ENCODE data around the gene SMARCA4.
A peak's percentile ranks its signal among the peaks of the same experiment; 100 is the strongest.

The SMARCA4 gene

DNA sequence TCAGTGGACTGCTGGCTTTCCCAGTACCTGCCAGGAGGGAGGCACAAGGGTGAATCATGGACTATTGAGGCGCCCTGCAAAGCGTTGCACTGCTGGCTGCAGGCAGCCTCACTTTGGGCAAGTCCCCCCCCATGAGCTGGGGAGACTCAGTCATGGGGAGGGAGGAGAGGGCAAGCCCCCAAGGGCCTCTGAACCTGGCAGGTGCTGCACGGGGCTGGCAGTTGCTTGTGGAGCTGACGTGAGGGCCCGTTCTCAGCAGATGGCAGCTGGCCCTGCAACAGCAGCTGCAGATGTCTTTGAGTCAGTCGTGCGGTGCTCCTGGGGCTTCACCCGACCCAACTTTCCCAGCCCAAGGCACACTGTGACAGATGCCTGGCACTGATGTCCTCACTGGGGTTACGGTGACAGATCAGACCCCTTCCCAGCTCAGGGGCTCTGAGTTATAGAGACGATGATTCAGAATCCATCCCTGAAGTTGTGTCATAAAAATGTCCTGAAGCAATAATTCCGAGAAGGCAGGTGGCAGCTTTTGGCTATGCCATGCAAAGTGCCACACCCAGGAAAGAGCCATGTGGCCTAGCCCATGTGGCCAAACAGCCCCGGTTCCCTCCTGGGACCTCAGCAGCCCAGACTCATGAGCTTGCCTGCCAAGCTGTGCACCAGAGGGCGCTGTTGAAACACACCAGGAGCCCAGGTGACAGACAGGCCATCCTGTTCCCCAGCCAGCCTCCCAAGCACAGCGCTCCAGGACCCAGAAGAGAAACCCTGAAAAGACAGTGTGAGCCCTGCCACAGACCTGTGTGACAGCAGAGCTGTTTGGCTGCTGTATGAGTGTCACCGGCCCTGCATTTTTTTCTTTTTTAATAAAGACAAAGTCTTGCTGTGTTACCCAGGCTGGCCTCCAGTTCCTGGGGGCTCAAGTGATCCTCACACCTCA is 74.9 kb downstream of the SMARCA4 start:
- peak; percentile 86 for DNase-seq (ENCODE audit: low spot score)

DNA sequence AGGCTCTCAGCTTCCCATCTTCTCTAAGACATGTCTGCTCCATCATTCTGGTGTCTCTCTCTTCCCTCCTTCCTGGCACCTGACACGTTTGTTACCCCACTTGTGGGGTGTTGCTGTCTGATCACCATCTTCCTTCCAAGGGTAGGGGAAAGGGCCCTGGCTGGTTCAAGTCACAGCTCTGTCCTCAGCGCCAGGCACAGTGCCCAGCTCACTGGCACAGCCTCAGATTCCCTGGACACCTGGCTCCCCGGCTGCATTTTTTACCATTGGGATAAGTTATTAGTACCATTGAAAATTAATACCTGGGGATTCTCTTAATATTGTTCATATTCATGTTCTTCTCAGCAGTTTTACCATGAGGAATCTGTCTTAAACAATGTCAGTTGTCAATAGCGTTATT is 77.7 kb downstream of the SMARCA4 start:
- DNase-seq (ENCODE audit: low spot score) = no peak

GRCh38 chr19:11041194-11041593 is 80.4 kb downstream of the SMARCA4 start:
- no peak for DNase-seq (ENCODE audit: low spot score)

GRCh38 chr19:11041966-11042627 is 81.3 kb downstream of the SMARCA4 start:
- DNase-seq (ENCODE audit: low spot score) = no peak

DNA sequence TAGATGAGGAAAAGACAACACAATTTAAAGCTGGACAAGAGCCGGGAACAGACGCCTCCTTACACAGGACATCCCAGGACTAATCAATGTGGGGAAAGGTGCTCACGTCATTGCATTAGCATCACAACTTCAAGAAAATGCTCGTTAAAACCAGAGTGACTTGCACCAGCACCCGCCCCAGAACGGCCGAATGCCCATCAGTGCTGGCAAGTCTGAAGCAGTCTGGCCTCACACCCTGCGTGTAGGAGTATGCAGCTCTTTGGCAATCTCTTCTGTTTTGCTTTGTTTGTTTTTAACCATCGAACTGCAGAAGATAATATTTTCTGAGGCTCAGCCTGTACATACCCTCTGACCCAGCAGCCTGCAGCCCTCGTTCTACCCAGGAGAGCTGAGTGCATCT is 83.6 kb downstream of the SMARCA4 start:
- DNase-seq (ENCODE audit: low spot score) = no peak

DNA sequence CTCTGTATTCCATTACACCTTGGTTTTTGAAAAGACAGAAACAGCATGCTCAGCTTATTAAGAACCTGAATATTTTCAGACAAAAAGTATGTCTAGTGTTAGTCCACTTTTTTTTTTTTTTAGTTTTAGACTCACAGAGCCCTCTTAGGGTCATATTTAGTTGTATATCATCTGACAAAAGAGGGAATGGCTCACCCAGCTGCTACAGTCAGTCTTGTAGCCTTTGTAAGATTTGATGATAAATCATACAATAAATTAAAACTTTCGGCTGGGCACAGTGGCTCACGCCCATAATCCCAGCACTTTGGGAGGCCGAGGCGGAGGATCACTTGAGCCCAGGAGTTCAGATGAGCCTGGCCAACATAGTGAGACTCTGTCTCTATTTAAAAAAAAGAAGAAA is 84.7 kb downstream of the SMARCA4 start:
- no peak for DNase-seq (ENCODE audit: low spot score)

DNA sequence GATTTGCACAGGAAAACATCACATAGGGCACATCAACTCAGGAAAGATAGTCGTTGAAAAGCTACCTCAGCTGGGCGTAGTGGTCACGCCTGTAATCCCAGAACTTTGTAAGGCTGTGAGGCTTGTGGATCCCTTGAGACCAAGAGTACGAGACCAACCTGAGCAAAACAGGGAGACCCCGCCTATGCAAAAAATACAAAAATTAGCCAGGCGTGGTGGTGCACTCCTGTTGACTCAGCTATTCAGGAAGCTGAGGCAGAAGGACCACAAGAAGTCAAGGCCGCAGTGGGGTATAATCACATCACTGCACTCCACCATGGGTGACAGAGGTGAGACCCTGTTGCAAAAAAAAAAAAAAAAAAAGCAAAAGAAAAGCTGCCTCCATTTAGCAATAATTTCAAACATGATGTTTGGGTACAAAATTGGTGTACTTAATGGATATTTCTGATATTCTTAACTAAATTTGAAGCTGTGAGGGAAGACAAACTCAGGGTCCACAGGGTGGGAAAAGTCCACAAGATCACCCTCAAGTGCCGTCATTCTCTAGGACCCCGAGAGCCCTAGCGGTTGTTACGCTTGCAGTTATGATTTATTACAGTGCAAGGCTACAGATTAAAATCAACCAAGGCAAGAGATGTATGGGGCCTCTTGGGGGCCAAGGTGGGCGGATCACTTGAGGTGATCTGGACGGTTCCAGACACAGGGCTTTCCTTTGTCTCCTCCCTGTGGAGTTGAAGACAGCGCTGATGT is 86.0 kb downstream of the SMARCA4 start:
- DNase-seq (ENCODE audit: low spot score) = no peak

DNA sequence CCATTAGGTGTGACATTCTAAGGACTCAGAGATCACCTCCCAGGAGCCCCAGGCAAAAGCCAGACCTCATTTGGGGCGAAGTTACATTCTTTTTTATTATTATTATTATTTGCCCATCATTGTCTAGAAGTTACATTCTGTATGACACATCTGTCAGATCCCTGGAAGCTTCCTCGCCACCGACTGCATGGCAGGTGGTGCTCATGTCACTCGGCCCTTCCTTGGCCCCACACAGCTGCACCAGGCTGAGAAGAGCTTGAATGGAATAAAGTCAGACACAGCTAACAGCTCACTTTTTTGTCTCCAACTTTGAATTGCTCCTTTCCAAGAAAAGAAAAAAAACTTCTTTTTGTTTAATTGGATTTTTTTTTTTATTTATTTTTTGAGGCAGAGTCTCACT is 87.0 kb downstream of the SMARCA4 start:
- no peak for DNase-seq (ENCODE audit: low spot score)

DNA sequence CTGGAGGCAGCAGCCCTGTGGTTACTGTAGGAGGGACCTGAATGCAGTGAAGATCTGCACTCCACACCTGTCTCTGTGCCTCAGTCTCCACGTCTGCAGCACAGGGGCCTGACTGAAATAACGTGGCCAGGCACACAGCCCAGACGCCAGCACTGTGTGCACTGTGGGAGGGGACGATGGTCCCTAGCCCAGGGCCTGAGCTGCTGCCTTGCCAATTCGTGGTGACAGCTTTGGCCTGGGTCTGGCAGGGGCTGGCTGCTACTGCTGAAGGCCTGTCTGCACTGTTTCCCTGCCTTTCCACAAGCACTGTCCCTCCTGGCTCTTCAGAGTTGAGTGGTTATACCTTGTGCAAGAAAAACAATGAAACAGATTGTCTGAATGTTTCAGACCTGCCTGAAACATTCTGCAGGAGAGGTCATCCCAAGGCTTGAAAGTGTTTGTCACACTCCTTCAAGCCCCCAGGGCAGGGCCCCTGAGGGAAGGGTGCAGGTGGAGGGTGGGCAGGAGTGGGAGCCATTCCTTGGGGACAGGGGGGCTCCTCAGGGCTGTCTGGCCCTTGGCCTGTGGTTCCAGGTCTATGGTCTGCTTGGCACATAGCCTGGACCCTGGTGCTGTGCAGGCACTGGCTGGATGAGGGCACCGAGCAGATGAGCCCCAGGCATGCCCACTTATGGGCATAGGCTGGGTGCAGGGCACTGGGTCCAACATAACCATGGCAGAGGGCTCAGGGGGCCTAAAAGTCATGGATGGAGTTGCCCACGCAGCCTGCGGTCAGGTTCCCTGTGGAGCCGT is 89.7 kb downstream of the SMARCA4 start:
- no peak for DNase-seq (ENCODE audit: low spot score)

- DNase-seq (ENCODE audit: low spot score) = no peak
Measured at GRCh38 chr19:11053817-11054195, 93.0 kb downstream of the SMARCA4 start.

DNA sequence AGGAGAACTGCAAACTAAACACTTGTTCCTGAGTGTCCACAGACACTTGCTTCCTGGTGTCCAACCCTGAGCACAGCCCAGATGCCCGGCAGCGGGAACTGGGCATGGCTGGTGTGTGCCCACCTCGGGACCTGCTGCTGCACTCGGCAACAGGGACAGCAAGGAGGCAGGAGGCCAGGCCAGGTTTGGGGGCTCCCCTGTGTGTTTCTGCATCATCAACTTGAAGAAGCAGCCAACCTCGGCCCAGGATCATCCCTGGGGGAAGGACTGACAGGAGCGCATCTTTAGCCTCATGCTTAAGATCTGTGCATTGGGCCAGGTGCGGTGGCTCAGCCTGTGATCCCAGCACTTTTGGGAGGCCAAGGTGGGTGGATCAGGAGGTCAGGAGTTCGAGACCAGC is 93.4 kb downstream of the SMARCA4 start:
- DNase-seq (ENCODE audit: low spot score) = no peak

DNA sequence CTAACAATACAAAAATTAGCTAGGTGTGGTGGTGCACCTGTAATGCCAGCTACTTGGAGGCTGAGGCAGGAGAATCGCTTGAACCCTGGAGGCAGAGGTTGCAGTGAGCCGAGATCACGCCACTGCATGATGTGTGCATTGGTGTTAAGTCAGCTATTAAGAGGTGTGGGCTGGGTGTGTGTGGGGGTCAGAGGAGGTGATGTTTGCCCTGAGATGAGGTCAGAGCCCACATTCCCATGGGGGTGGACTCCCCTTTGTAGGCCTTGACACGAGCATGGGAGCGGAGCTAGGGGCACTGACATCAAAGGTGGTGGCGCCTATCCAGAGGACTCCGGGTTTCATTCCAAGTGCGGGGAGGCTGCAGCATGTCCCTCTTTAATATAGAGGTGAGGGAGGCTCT is 93.8 kb downstream of the SMARCA4 start:
- no peak for DNase-seq (ENCODE audit: low spot score)

- no peak for DNase-seq (ENCODE audit: low spot score)
Measured at GRCh38 chr19:11058246-11059030, 97.6 kb downstream of the SMARCA4 start.

- no peak for DNase-seq (ENCODE audit: low spot score)
Measured at GRCh38 chr19:11059511-11060358, 98.9 kb downstream of the SMARCA4 start.

GRCh38 chr19:11061952-11062351 is 101.1 kb downstream of the SMARCA4 start:
- no peak for DNase-seq (ENCODE audit: low spot score)

- no peak for DNase-seq (ENCODE audit: low spot score)
Measured at GRCh38 chr19:11063434-11063833, 102.6 kb downstream of the SMARCA4 start.

DNA sequence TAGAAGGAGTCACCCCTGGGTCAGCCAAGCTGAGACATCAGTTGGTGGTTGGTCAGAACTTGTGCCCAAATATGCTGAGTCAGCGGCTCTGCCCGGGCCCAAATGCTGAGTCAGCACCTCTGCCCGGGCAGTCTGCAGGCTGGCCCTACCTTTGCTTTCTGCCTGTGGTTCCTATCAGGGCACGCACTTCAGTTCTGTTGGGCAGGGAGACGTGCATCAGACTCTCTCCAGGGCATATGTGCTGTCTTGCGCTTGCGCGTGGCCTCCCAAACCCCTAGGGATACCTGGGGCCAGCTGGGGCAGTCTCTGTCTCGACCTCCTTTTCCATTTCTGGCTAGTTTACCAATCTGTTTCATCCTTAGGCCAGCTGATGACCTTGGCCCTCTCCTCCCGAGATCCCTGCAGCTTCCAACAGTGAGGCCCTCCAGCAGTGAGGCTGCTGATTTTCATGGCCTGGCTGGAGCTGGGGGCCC is 104.0 kb downstream of the SMARCA4 start:
- DNase-seq (ENCODE audit: low spot score) = no peak

GRCh38 chr19:11066326-11066725 is 105.5 kb downstream of the SMARCA4 start:
- DNase-seq (ENCODE audit: low spot score) = no peak

- no peak for DNase-seq (ENCODE audit: low spot score)
Measured at GRCh38 chr19:11067356-11068113, 106.7 kb downstream of the SMARCA4 start.
